HepG2 (cell line): ENCODE measurements around the gene ZER1. TPM values are rescaled to one million over a fixed set of nuclear protein-coding genes. Genes with fewer than 3 reads are reported as not detected.

Experiments
- ATAC-seq: fragments of 200-7000 bp; cut with Tn5 transposase; 3 replicates; pipeline ENCODE4 v1.9.1; 2020; ENCODE audit warnings: mild to moderate bottlenecking, moderate library complexity
- BruUV-seq: library from RNA; stranded (reverse); fragments of 400-500 nt; replicated peaks from 2 replicates; lab custom pipeline; 2021; lab: Mats Ljungman, UMichigan
- CTCF ChIA-PET: fragments of 300-600 bp; formaldehyde crosslinking; extraction: SDS; loops from one replicate; lab custom pipeline; 2021; ENCODE audit warnings: low total read pairs, inconsistent platforms, low intra/inter-chr PET ratio; lab: Yijun Ruan, JAX
- POLR2A ChIA-PET: fragments of 350-600 bp; sonication (Branson Sonifier 250); formaldehyde crosslinking; loops from one replicate; lab custom pipeline; 2020; ENCODE audit warnings: antibody characterized with exemption, inconsistent platforms; lab: Yijun Ruan, JAX
- DNase-seq: peaks from one replicate; pipeline ENCODE4 v3.0.0-alpha.2; 2015; ENCODE audit warnings: low spot score
- FAIRE-seq: peaks from 3 replicates; lab custom pipeline; 2011; peaks lifted over from hg19 to GRCh38; lab: Jason Lieb, UNC
- H2AFZ ChIP-seq: one replicate; pipeline ENCODE4 v1.6.1; 2011; ENCODE audit warnings: low read length, inconsistent platforms
- H3K27ac ChIP-seq: fragments of 300-600 bp; 3 replicates; pipeline ENCODE4 v1.8.0; 2011; ENCODE audit warnings: mixed run types, mild to moderate bottlenecking, mixed read lengths, low read length, inconsistent platforms; ENCODE audit not compliant: insufficient read depth; ENCODE audit errors: extremely low read length
- H3K27me3 ChIP-seq, 2 experiments: fragments of 200-600 bp in 1 of 2; 2 replicates in 1 of 2; 3 replicates in 1 of 2; pipeline versions ENCODE4 v1.6.0 to v1.8.0; 2011; ENCODE audit warnings: low read length in 2 of 2, mild to moderate bottlenecking in 2 of 2, moderate library complexity in 2 of 2, inconsistent platforms in 1 of 2; ENCODE audit not compliant: insufficient read depth in 2 of 2, control insufficient read depth in 1 of 2
- H3K36me3 ChIP-seq, 2 experiments: fragments of 200-600 bp in 1 of 2; replicated peaks in 1 of 2; 2 replicates in 1 of 2; 3 replicates in 1 of 2; pipeline versions ENCODE4 v1.5.1 to v1.8.0; 2011; ENCODE audit warnings: low read length in 2 of 2, inconsistent platforms in 1 of 2; ENCODE audit not compliant: insufficient read depth in 2 of 2, control insufficient read depth in 1 of 2
- H3K4me1 ChIP-seq: 2 replicates; pipeline ENCODE4 v1.5.1; 2012; ENCODE audit warnings: low read length, inconsistent platforms; ENCODE audit not compliant: insufficient read depth
- H3K4me2 ChIP-seq: 2 replicates; pipeline ENCODE4 v1.6.0; 2011; ENCODE audit warnings: low read depth, low read length, inconsistent platforms
- H3K4me3 ChIP-seq, 3 experiments: fragments of 200-600 bp in 1 of 3; sonication (generic), shearing (Covaris generic) in 1 of 3; replicated peaks in 1 of 3; 2 replicates each; pipeline ENCODE4 v1.5.1; 2011 to 2016; ENCODE audit warnings: low read length in 3 of 3, inconsistent platforms in 2 of 3, low read depth in 2 of 3, mild to moderate bottlenecking in 2 of 3, control low read depth in 1 of 3, mixed read lengths in 1 of 3; ENCODE audit not compliant: insufficient read depth in 1 of 3
- H3K79me2 ChIP-seq: one replicate; pipeline ENCODE4 v1.6.1; 2011; ENCODE audit warnings: low read length, inconsistent platforms; ENCODE audit not compliant: insufficient read depth
- H3K9ac ChIP-seq: 2 replicates; pipeline ENCODE4 v1.6.0; 2011; ENCODE audit warnings: mild to moderate bottlenecking, low read depth, low read length, inconsistent platforms; ENCODE audit not compliant: insufficient read depth
- H3K9me3 ChIP-seq: 2 replicates; pipeline ENCODE4 v1.5.1; 2012; ENCODE audit warnings: mild to moderate bottlenecking, low read length
- H4K20me1 ChIP-seq: 2 replicates; pipeline ENCODE4 v1.6.0; 2011; ENCODE audit warnings: inconsistent platforms, mild to moderate bottlenecking, low read length, moderate library complexity; ENCODE audit not compliant: insufficient read depth
- ATRX ChIP-seq: sonication (generic); formaldehyde crosslinking; IDR thresholded peaks from 2 replicates; pipeline ENCODE4 v1.4.0; 2020; ENCODE audit warnings: missing genetic modification reagents, borderline replicate concordance
- ESRRA ChIP-seq: sonication (generic); formaldehyde crosslinking; IDR thresholded peaks from 2 replicates; pipeline ENCODE4 v1.5.1; 2020; ENCODE audit warnings: mild to moderate bottlenecking, low read depth, missing genetic modification reagents
- ZNF331 ChIP-seq: sonication (generic); formaldehyde crosslinking; IDR thresholded peaks from 2 replicates; pipeline ENCODE4 v1.4.0; 2020; ENCODE audit warnings: missing genetic modification reagents
- ZNF382 ChIP-seq: sonication (generic); formaldehyde crosslinking; IDR thresholded peaks from 2 replicates; pipeline ENCODE4 v1.5.0; 2020; ENCODE audit warnings: missing genetic modification reagents, mild to moderate bottlenecking, borderline replicate concordance
- ZNF761 ChIP-seq: sonication (generic); formaldehyde crosslinking; conservative IDR thresholded peaks from 2 replicates; pipeline ENCODE4 v1.4.0; 2020; ENCODE audit warnings: mild to moderate bottlenecking, missing genetic modification reagents
- WGBS: methylation state at CpG from one replicate; pipeline ENCODE4 v1.1.6; 2017; ENCODE audit warnings: low lambda C conversion rate; 5-methylcytosine and 5-hydroxymethylcytosine counted together
- in situ Hi-C: cut with HindIII; loops from 2 replicates; pipeline ENCODE4 v1.10.0; 2017; ENCODE audit warnings: low pct_unique_long_range_greater_than_20kb; ENCODE audit not compliant: extremely low pct_ligation_motif_present
- intact Hi-C: fragments of 100-400 bp; cut with micrococcal nuclease; formaldehyde crosslinking; loops from one replicate; pipeline ENCODE4 v1.10.0; 2022; ENCODE audit not compliant: unreplicated experiment
- polyA plus RNA-seq, 8 experiments: library from polyadenylated mRNA; depleted of rRNA in 3 of 8; stranded (reverse) in 7 of 8; unstranded in 1 of 8; fragments of >200 nt; fragmentation: Illumina TruSeq in 4 of 8; extraction: Trizol in 4 of 8; gene quantifications; 2 replicates each; pipeline versions ENCODE4 v1.2.1 to v1.2.3, GENCODE V29; 2011 to 2016; ENCODE audit warnings: low read depth in 4 of 8, missing spikeins in 1 of 8, mixed read lengths in 1 of 8; ENCODE audit not compliant: insufficient read depth in 1 of 8
- total RNA-seq, 5 experiments: library from RNA; depleted of rRNA; stranded (reverse); fragments of >200 nt; fragmentation: Illumina TruSeq; extraction: Trizol; gene quantifications; 2 replicates each; pipeline ENCODE4 v1.2.3, GENCODE V29; 2016; ENCODE audit warnings: low read depth in 1 of 5
- TF ChIP-seq, protein P1 (sequence below): sonication (generic); formaldehyde crosslinking; IDR thresholded peaks from 2 replicates; pipeline ENCODE4 v1.8.1; 2023; ENCODE audit warnings: mild to moderate bottlenecking, missing genetic modification reagents, borderline replicate concordance

The ZER1 gene
- total and polyA plus RNA-seq, 2 of the 13 experiments (the other 11 are each of a cell fraction or from before 2014, with no cell fraction given), result 7.7 to 40.0 TPM

- no TSS peak for BruUV-seq
- peaks cover 6 to 32% of the 10 kb centered on the region in 2 experiments; a peak in 4 of 5 replicates for H3K36me3 ChIP-seq
- H3K79me2 ChIP-seq, result peaks cover 41% of the 10 kb centered on the region
- H4K20me1 ChIP-seq, result peaks cover 19% of the 10 kb centered on the region
- H3K27ac ChIP-seq, result peak overlapping the region; percentile 61
- ATAC-seq (no peak), DNase-seq (no peak), FAIRE-seq (no peak)
- TF ChIP-seq ZNF331 (CRISPR knock-in tag), result no peak
- TF ChIP-seq ESRRA (CRISPR knock-in tag), result no peak
- no peak for TF ChIP-seq ZNF382 (CRISPR knock-in tag)
- 0 out of 2 replicates have a peak, but pooled peaks have one; percentile 16 for TF ChIP-seq ZNF761 (CRISPR knock-in tag)
- TF ChIP-seq ATRX (CRISPR knock-in tag), result no peak
- TF ChIP-seq, protein P1, sequence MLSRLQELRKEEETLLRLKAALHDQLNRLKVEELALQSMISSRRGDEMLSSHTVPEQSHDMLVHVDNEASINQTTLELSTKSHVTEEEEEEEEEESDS (CRISPR knock-in tag), result no peak
- peak overlapping the region; percentile 83 for H3K9ac ChIP-seq
- POLR2A ChIA-PET, result interaction anchor here (0.8 kb wide), 1 partner anchor 33 kb away, joined by 4 read pairs; the partner anchor contains the start of gene DYNC2I2
- CTCF ChIA-PET, result no interaction called here
- H2AFZ ChIP-seq, result no peak overlapping the region
- intact Hi-C loops (no loop called here), in situ Hi-C loops (no loop called here)
- WGBS, result 2% methylated on average over 5 of the region's 5 CpGs
- H3K9me3 ChIP-seq, result peaks cover 3% of the 10 kb centered on the region; the same call in 1 of the 2 replicates
- H3K4me1 ChIP-seq, result peaks cover 48% of the 10 kb centered on the region
- H3K27me3 ChIP-seq, result no peaks in the 10 kb centered on the region
- H3K4me3 ChIP-seq, result peak overlapping the region; percentile 71 to 81 (median 77)
- peak overlapping the region; percentile 74 for H3K4me2 ChIP-seq
Observed at GRCh38 chr9:128690684-128691034, 81.1 kb downstream of the ZER1 start.
